Fibroblast of skin of right quadriceps (primary cell): Measurements from ENCODE around the gene TANGO6.

Experiments used
- DNase-seq: peaks from one replicate; pipeline ENCODE4 v3.0.0-alpha.2; 2013

The TANGO6 gene

GRCh38 chr16:69064764-69065313 lies 221.5 kb downstream of the TANGO6 start:
- no peak for DNase-seq

GRCh38 chr16:69069504-69069903 lies 226.2 kb downstream of the TANGO6 start:
- DNase-seq, result no peak

- DNase-seq, result no peak
These were observed 227.7 kb downstream of the TANGO6 start for GRCh38 chr16:69071036-69071435.

GRCh38 chr16:69072640-69072974 lies 229.3 kb downstream of the TANGO6 start:
- no peak for DNase-seq

GRCh38 chr16:69073181-69073702 lies 229.9 kb downstream of the TANGO6 start:
- DNase-seq, result peak; percentile 77

- peak; percentile 18 for DNase-seq
These were observed 233.9 kb downstream of the TANGO6 start for GRCh38 chr16:69077251-69077650.

GRCh38 chr16:69078073-69078472 lies 234.7 kb downstream of the TANGO6 start:
- DNase-seq, result no peak

- no peak for DNase-seq
These were observed 236.4 kb downstream of the TANGO6 start for GRCh38 chr16:69079697-69080096.

- DNase-seq, result no peak
These were observed 240.1 kb downstream of the TANGO6 start for GRCh38 chr16:69083306-69083941.

- DNase-seq, result peak; percentile 34
These were observed 241.0 kb downstream of the TANGO6 start for GRCh38 chr16:69084289-69084688.

- no peak for DNase-seq
These were observed 241.8 kb downstream of the TANGO6 start for GRCh38 chr16:69085032-69085695.

- DNase-seq, result no peak
These were observed 243.8 kb downstream of the TANGO6 start for GRCh38 chr16:69087161-69087581.

GRCh38 chr16:69088684-69089083 lies 245.4 kb downstream of the TANGO6 start:
- no peak for DNase-seq

GRCh38 chr16:69089091-69089910 lies 246.0 kb downstream of the TANGO6 start:
- peak; percentile 33 for DNase-seq

GRCh38 chr16:69093974-69094373 lies 250.6 kb downstream of the TANGO6 start:
- DNase-seq, result no peak

- no peak for DNase-seq
These were observed 251.2 kb downstream of the TANGO6 start for GRCh38 chr16:69094501-69094900.

- DNase-seq, result no peak
These were observed 251.9 kb downstream of the TANGO6 start for GRCh38 chr16:69095193-69095592.

- DNase-seq, result no peak
These were observed 256.9 kb downstream of the TANGO6 start for GRCh38 chr16:69100071-69100691.

- peak; percentile 57 for DNase-seq
These were observed 262.4 kb downstream of the TANGO6 start, which contains the start of gene HAS3 for GRCh38 chr16:69105501-69106361. TSS of gene HAS3 (plus strand) at chr16:69105653. CDS start at chr16:69109396, 3,743 bp downstream.

- DNase-seq, result no peak
These were observed 263.4 kb downstream of the TANGO6 start for GRCh38 chr16:69106491-69107315.
